ENCODE results near the gene ADAMTS19. TPM values are rescaled to one million over a fixed set of nuclear protein-coding genes. Genes with fewer than 3 reads are reported as not detected.

Gene ADAMTS19
- total RNA-seq, 1 experiment from 2014 or later = 20.3 TPM

- no peak overlapping the region for H3K27ac ChIP-seq (ENCODE audit: insufficient read length, low read depth, low read length)
- H2BK20ac ChIP-seq (ENCODE audit: low read depth, low read length, poor library complexity, severe bottlenecking) = no peak overlapping the region
- H3K56ac ChIP-seq (ENCODE audit: insufficient read length, low read depth, low read length) = no peak overlapping the region
- no peak overlapping the region for H3K4me3 Mint-ChIP-seq
- no peaks in the 10 kb centered on the region for H4K20me1 ChIP-seq (ENCODE audit: control insufficient read depth, insufficient read depth, insufficient read length)
- H2BK15ac ChIP-seq (ENCODE audit: low read depth, low read length) = no peak overlapping the region
- H3T11ph ChIP-seq (ENCODE audit: low read length) = no peak overlapping the region
- H3K27me3 Mint-ChIP-seq (ENCODE audit: low read depth) = no peaks in the 10 kb centered on the region
- no peaks in the 10 kb centered on the region for H3K79me2 ChIP-seq (ENCODE audit: insufficient read depth, low read length)
- TF ChIP-seq, protein P1, sequence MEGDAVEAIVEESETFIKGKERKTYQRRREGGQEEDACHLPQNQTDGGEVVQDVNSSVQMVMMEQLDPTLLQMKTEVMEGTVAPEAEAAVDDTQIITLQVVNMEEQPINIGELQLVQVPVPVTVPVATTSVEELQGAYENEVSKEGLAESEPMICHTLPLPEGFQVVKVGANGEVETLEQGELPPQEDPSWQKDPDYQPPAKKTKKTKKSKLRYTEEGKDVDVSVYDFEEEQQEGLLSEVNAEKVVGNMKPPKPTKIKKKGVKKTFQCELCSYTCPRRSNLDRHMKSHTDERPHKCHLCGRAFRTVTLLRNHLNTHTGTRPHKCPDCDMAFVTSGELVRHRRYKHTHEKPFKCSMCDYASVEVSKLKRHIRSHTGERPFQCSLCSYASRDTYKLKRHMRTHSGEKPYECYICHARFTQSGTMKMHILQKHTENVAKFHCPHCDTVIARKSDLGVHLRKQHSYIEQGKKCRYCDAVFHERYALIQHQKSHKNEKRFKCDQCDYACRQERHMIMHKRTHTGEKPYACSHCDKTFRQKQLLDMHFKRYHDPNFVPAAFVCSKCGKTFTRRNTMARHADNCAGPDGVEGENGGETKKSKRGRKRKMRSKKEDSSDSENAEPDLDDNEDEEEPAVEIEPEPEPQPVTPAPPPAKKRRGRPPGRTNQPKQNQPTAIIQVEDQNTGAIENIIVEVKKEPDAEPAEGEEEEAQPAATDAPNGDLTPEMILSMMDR (conservative IDR thresholded peaks at IDR 0.05) = no peak
- no peak overlapping the region for H4K5ac ChIP-seq (ENCODE audit: insufficient read length, low read depth, low read length)
- H3K9me3 ChIP-seq (ENCODE audit: control insufficient read depth, low read depth, low read length) = no peaks in the 10 kb centered on the region
- H3K4me1 Mint-ChIP-seq = peaks cover 5 to 6% of the 10 kb centered on the region in 2 experiments
- H3K4ac ChIP-seq (ENCODE audit: low read depth, low read length) = no peak overlapping the region
- no peaks in the 10 kb centered on the region for H3K4me1 ChIP-seq (ENCODE audit: insufficient read depth, low read length)
- H3K4me2 ChIP-seq (ENCODE audit: insufficient read depth, insufficient read length, low read length) = no peak overlapping the region
- H3K9ac ChIP-seq (ENCODE audit: extremely low read depth, insufficient read length, low read length) = no peak overlapping the region
- no peak overlapping the region for H3K14ac ChIP-seq (ENCODE audit: insufficient read depth, low read length)
- H3K23me2 ChIP-seq (ENCODE audit: insufficient read length, low read depth, low read length, poor library complexity, severe bottlenecking) = no peaks in the 10 kb centered on the region
- peaks cover 7 to 10% (median 8%) of the 10 kb centered on the region in 3 experiments; a peak in 5 of 7 replicates for H3K36me3 Mint-ChIP-seq (ENCODE audit: insufficient read depth in 1 of 3, low read depth in 3 of 3)
- H3K27ac Mint-ChIP-seq = no peak overlapping the region; a peak in 1 of 7 replicates
- DNase-seq = no peak
- no peak overlapping the region for H4K91ac ChIP-seq (ENCODE audit: insufficient read length, low read depth, low read length)
- H2BK120ac ChIP-seq (ENCODE audit: low read depth, low read length, poor library complexity, severe bottlenecking) = no peak overlapping the region
- no CpG with 5 or more reads among the region's 6 CpGs for WGBS (ENCODE audit: extremely low coverage, insufficient read length, low lambda C conversion rate)
- no peak overlapping the region for H3K23ac ChIP-seq (ENCODE audit: insufficient read length, low read depth, low read length)
- H2AK5ac ChIP-seq (ENCODE audit: insufficient read length, low read length) = no peak overlapping the region
- no peaks in the 10 kb centered on the region for H3K79me1 ChIP-seq (ENCODE audit: insufficient read depth, low read depth, low read length, poor library complexity, severe bottlenecking)
- H2AFZ ChIP-seq (ENCODE audit: low read length) = no peak overlapping the region
- H3K27me3 ChIP-seq (ENCODE audit: insufficient read depth, low read length) = no peaks in the 10 kb centered on the region
- no peak overlapping the region for H3K18ac ChIP-seq (ENCODE audit: insufficient read length, low read depth, low read length)
- no peak overlapping the region for H2BK5ac ChIP-seq (ENCODE audit: insufficient read length, low read length)
- no peak overlapping the region for H4K8ac ChIP-seq (replicated peaks; ENCODE audit: insufficient read length, low read depth, low read length)
- no peak overlapping the region for H2BK12ac ChIP-seq (ENCODE audit: insufficient read length, low read depth, low read length)
- no peaks in the 10 kb centered on the region for H3K9me3 Mint-ChIP-seq
Observed at GRCh38 chr5:129661366-129662035, 201.4 kb downstream of the ADAMTS19 start.
